ENCODE data around the gene PALM3. TPM values are rescaled to one million over a fixed set of nuclear protein-coding genes. Genes with fewer than 3 reads are reported as not detected.

PALM3 gene
- total RNA-seq, 2 donors from 2014 or later = 0.10 TPM; not detected in 1

- Mint-ChIP-seq H3K36me3 (ENCODE audit: insufficient read depth in 2 of 2) (peaks cover 5 to 20% of the 10 kb centered on the region in 2 donors), H3K4me3 (no peak overlapping the region), H3K27ac (no peak overlapping the region), H3K27me3 (ENCODE audit: low read depth) (no peaks in the 10 kb centered on the region), H3K4me1 (ENCODE audit: low read depth) (peaks cover 10% of the 10 kb centered on the region), H3K9me3 (peaks cover 2 to 4% of the 10 kb centered on the region in 2 donors)
- no peak for ATAC-seq (replicated peaks in 1 of 2)
- no peak for DNase-seq
Measured at GRCh38 chr19:14094854-14095253, 33.0 kb upstream of the PALM3 start.

- ATAC-seq (replicated peaks in 1 of 2) = no peak
- peaks cover 2 to 4% of the 10 kb centered on the region in 2 donors for H3K9me3 Mint-ChIP-seq
- H3K27ac Mint-ChIP-seq = peak overlapping the region; percentile 63
- H3K27me3 Mint-ChIP-seq (ENCODE audit: low read depth) = no peaks in the 10 kb centered on the region
- H3K36me3 Mint-ChIP-seq (ENCODE audit: insufficient read depth in 2 of 2) = peaks cover 9 to 26% of the 10 kb centered on the region in 2 donors
- no peak for DNase-seq
- peaks cover 15% of the 10 kb centered on the region for H3K4me1 Mint-ChIP-seq (ENCODE audit: low read depth)
- H3K4me3 Mint-ChIP-seq = peak overlapping the region; percentile 7 to 57
Measured at GRCh38 chr19:14093117-14093823, 31.4 kb upstream of the PALM3 start.

- peak; percentile 56 to 73 for DNase-seq
- peaks cover 15% of the 10 kb centered on the region for H3K4me1 Mint-ChIP-seq (ENCODE audit: low read depth)
Measured at GRCh38 chr19:14091813-14092462, 30.1 kb upstream of the PALM3 start.

GRCh38 chr19:14091081-14091812 lies 29.4 kb upstream of the PALM3 start:
- H3K36me3 Mint-ChIP-seq (ENCODE audit: insufficient read depth in 2 of 2) = peaks cover 9 to 25% of the 10 kb centered on the region in 2 donors
- peak; percentile 84 for ATAC-seq (replicated peaks in 1 of 2)
- peak overlapping the region; percentile 97 for H3K27ac Mint-ChIP-seq
- peaks cover 2 to 4% of the 10 kb centered on the region in 2 donors for H3K9me3 Mint-ChIP-seq
- no peaks in the 10 kb centered on the region for H3K27me3 Mint-ChIP-seq (ENCODE audit: low read depth)
- H3K4me1 Mint-ChIP-seq (ENCODE audit: low read depth) = peaks cover 15% of the 10 kb centered on the region
- H3K4me3 Mint-ChIP-seq = peak overlapping the region; percentile 98
- peak; percentile 84 to 87 for DNase-seq

More at GRCh38 chr19:14091813-14092462, 30.1 kb upstream of the PALM3 start:
- Mint-ChIP-seq H3K9me3 (peaks cover 2 to 4% of the 10 kb centered on the region in 2 donors), H3K27ac (peak overlapping the region; percentile 97), H3K27me3 (ENCODE audit: low read depth) (no peaks in the 10 kb centered on the region), H3K36me3 (ENCODE audit: insufficient read depth in 2 of 2) (peaks cover 9 to 25% of the 10 kb centered on the region in 2 donors), H3K4me3 (peak overlapping the region; percentile 98)
- ATAC-seq (replicated peaks in 1 of 2) = peak; percentile 21 to 27

- DNase-seq (peak; percentile 77 to 82), ATAC-seq (replicated peaks in 1 of 2) (peak; percentile 66)
- peaks cover 15% of the 10 kb centered on the region for H3K4me1 Mint-ChIP-seq (ENCODE audit: low read depth)
- no peaks in the 10 kb centered on the region for H3K27me3 Mint-ChIP-seq (ENCODE audit: low read depth)
- H3K27ac Mint-ChIP-seq = peak within 1 kb of the TSS; percentile 97
- H3K4me3 Mint-ChIP-seq = peak within 1 kb of the TSS; percentile 98
- H3K9me3 Mint-ChIP-seq = peaks cover 2 to 4% of the 10 kb centered on the region in 2 donors
- H3K36me3 Mint-ChIP-seq (ENCODE audit: insufficient read depth in 2 of 2) = peaks cover 9 to 25% of the 10 kb centered on the region in 2 donors
Measured at GRCh38 chr19:14090509-14091080, 28.7 kb upstream of the PALM3 start, which contains the start of gene SAMD1. TSS of gene SAMD1 (minus strand) at chr19:14090751.

- ATAC-seq (replicated peaks in 1 of 2) (peak; percentile 19 to 24), DNase-seq (peak; percentile 63 to 69)
- H3K27me3 Mint-ChIP-seq (ENCODE audit: low read depth) = no peaks in the 10 kb centered on the region
- H3K9me3 Mint-ChIP-seq = peaks cover 2 to 4% of the 10 kb centered on the region in 2 donors
- peaks cover 9 to 25% of the 10 kb centered on the region in 2 donors for H3K36me3 Mint-ChIP-seq (ENCODE audit: insufficient read depth in 2 of 2)
- no peak overlapping the region for H3K27ac Mint-ChIP-seq
- H3K4me3 Mint-ChIP-seq = peak overlapping the region; percentile 80 to 88
- peaks cover 15% of the 10 kb centered on the region for H3K4me1 Mint-ChIP-seq (ENCODE audit: low read depth)
Measured at GRCh38 chr19:14089662-14090508, 28.0 kb upstream of the PALM3 start.

- Mint-ChIP-seq H3K27ac (peak overlapping the region; percentile 94), H3K9me3 (peaks cover 2 to 4% of the 10 kb centered on the region in 2 donors), H3K27me3 (ENCODE audit: low read depth) (no peaks in the 10 kb centered on the region), H3K4me3 (peak overlapping the region; percentile 80 to 88), H3K36me3 (ENCODE audit: insufficient read depth in 2 of 2) (peaks cover 9 to 23% of the 10 kb centered on the region in 2 donors), H3K4me1 (ENCODE audit: low read depth) (peaks cover 15% of the 10 kb centered on the region)
- ATAC-seq (replicated peaks in 1 of 2) (no peak), DNase-seq (peak in 1 of 2 donors; percentile 12)
Measured at GRCh38 chr19:14089412-14089661, 27.5 kb upstream of the PALM3 start.

GRCh38 chr19:14088634-14089411 lies 26.9 kb upstream of the PALM3 start:
- H3K27me3 Mint-ChIP-seq (ENCODE audit: low read depth) = no peaks in the 10 kb centered on the region
- peaks cover 9 to 23% of the 10 kb centered on the region in 2 donors for H3K36me3 Mint-ChIP-seq (ENCODE audit: insufficient read depth in 2 of 2)
- DNase-seq = no peak
- peaks cover 15% of the 10 kb centered on the region for H3K4me1 Mint-ChIP-seq (ENCODE audit: low read depth)
- H3K4me3 Mint-ChIP-seq = peak overlapping the region; percentile 80 to 88
- ATAC-seq (replicated peaks in 1 of 2) = no peak
- peaks cover 2 to 4% of the 10 kb centered on the region in 2 donors for H3K9me3 Mint-ChIP-seq
- H3K27ac Mint-ChIP-seq = peak overlapping the region; percentile 94

GRCh38 chr19:14086098-14086497 lies 24.2 kb upstream of the PALM3 start:
- Mint-ChIP-seq H3K27me3 (ENCODE audit: low read depth) (no peaks in the 10 kb centered on the region), H3K4me1 (ENCODE audit: low read depth) (peaks cover 15% of the 10 kb centered on the region), H3K9me3 (no peaks in the 10 kb centered on the region), H3K4me3 (no peak overlapping the region), H3K36me3 (ENCODE audit: insufficient read depth in 2 of 2) (peaks cover 4 to 8% of the 10 kb centered on the region in 2 donors), H3K27ac (no peak overlapping the region)
- DNase-seq (no peak), ATAC-seq (replicated peaks in 1 of 2) (no peak)

GRCh38 chr19:14085309-14085995 lies 23.6 kb upstream of the PALM3 start, which contains the start of gene C19orf67:
TSS of gene C19orf67 (minus strand) at chr19:14085783. CDS start at chr19:14085627, 156 bp downstream.
- Mint-ChIP-seq H3K4me3 (no peak within 1 kb of the TSS), H3K36me3 (ENCODE audit: insufficient read depth in 2 of 2) (peaks cover 4 to 8% of the 10 kb centered on the region in 2 donors), H3K27me3 (ENCODE audit: low read depth) (no peaks in the 10 kb centered on the region), H3K9me3 (no peaks in the 10 kb centered on the region), H3K4me1 (ENCODE audit: low read depth) (peaks cover 16% of the 10 kb centered on the region), H3K27ac (no peak within 1 kb of the TSS)
- no peak for DNase-seq
- ATAC-seq (replicated peaks in 1 of 2) = no peak

- Mint-ChIP-seq H3K9me3 (no peaks in the 10 kb centered on the region), H3K27ac (no peak overlapping the region), H3K27me3 (ENCODE audit: low read depth) (no peaks in the 10 kb centered on the region), H3K4me3 (peak overlapping the region; percentile 92 to 95), H3K36me3 (ENCODE audit: insufficient read depth in 2 of 2) (no peaks in the 10 kb centered on the region), H3K4me1 (ENCODE audit: low read depth) (peaks cover 17% of the 10 kb centered on the region)
- ATAC-seq (replicated peaks in 1 of 2) (no peak), DNase-seq (no peak)
Measured at GRCh38 chr19:14082675-14082960, 20.7 kb upstream of the PALM3 start.
